Endothelial cell of coronary artery (primary cell): ENCODE measurements around the gene COX7A2L. TPM values are rescaled to one million over a fixed set of nuclear protein-coding genes. Genes with fewer than 3 reads are reported as not detected.

Experiments used
- total RNA-seq: library from RNA; depleted of rRNA; stranded (reverse); fragments of >200 nt; gene quantifications from 2 replicates; pipeline ENCODE4 v1.2.3, GENCODE V29; 2014

The COX7A2L gene, protein sequence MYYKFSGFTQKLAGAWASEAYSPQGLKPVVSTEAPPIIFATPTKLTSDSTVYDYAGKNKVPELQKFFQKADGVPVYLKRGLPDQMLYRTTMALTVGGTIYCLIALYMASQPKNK
- 147 and 155 TPM in 2 replicates for total RNA-seq

DNA sequence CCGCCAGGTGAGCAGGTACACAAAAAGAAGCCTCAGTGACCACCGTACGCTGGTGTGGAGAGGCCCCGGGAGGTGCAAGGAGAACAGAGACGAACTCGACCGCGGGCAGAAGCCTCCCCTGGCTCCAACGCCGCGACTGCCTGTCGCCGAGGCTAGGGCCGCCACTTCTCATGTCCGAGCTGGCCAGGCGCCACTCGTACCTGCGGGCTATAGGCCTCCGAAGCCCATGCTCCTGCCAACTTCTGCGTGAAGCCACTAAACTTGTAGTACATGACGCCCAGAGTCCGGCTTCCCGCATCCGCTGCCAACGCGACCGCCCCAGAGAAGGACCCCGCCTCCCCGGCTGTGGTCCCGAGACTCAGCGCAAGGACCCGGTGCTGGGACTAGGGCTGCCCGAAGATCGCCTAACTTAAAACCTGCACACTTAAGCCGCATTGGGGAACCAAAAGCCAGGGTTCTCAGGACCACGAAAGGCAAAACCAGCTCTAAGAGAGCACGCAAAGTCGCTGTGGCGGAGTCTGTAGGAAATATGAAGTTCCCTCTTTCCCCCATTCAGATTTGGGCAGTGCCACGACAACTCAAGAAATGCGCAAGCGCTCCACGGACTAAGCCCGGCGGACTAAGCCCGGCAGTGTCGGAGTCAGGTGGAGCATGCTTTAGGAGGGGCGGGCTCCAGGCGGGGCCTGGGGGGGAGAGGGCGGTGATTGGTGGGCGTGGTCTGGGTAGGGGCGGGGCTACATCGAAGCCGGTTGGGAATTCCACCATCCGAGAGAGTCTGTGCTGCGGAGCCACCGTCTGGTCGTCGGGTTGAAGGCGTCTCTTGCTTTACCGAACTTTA is at the start of gene COX7A2L:
COX7A2L (minus strand) TSS at position 328 of the 838 bp plus-strand sequence; CDS start at position 272, 56 bp downstream.

Other genes starting within 250 kb of the COX7A2L start
- gene EML4, start 191.9 kb downstream of the COX7A2L start, total RNA-seq = 23.1 and 23.5 TPM in 2 replicates
- gene KCNG3, start 132.8 kb upstream of the COX7A2L start, total RNA-seq = under 0.01 TPM in 1 of 2 replicates, not detected in the other
- gene MTA3, start 207.4 kb upstream of the COX7A2L start, total RNA-seq = 20.0 and 24.5 TPM in 2 replicates